ENCODE results near the gene SAMD11.

Gene SAMD11

GRCh38 chr1:905811-906599 is 17.7 kb upstream of the SAMD11 start:
- DNase-seq = no peak

DNA sequence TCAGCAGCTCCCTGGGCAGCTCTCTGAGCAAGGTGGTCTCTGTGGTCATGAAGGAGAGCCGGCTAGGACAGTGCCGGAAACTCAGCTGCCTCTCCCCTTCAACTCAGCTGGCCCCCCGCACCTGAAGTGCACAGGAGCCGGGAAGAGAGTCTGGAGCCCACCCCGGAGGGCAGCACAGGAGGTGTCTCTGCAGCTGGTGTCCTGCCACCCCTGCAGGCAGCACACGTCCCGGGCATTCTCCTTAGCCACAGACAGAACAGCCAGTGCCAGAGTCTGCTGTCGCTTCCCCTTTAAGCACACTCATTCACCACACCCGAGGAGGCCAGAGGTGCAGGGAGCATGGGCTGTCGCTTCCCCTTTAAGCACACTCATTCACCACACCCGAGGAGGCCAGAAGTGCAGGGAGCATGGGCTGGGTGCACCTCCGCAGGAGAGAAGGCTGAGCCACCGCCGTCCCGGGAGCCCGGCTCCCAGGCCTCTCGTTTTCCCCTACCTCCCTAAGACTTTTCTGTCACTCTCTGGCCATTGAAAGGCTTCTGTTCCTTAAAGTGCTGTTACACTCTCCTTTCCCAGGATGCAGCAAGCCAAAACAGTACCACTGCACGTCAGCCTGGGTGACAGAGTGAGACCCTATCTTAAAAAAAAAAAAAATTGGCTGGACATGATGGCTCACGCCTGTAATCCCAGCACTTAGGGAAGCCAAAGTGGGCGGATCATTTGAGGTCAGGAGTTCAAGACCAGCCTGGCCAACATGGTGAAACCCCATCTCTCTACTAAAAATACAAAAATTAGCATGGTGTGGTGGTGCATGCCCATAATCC is 16.9 kb upstream of the SAMD11 start:
- no peak for DNase-seq

DNA sequence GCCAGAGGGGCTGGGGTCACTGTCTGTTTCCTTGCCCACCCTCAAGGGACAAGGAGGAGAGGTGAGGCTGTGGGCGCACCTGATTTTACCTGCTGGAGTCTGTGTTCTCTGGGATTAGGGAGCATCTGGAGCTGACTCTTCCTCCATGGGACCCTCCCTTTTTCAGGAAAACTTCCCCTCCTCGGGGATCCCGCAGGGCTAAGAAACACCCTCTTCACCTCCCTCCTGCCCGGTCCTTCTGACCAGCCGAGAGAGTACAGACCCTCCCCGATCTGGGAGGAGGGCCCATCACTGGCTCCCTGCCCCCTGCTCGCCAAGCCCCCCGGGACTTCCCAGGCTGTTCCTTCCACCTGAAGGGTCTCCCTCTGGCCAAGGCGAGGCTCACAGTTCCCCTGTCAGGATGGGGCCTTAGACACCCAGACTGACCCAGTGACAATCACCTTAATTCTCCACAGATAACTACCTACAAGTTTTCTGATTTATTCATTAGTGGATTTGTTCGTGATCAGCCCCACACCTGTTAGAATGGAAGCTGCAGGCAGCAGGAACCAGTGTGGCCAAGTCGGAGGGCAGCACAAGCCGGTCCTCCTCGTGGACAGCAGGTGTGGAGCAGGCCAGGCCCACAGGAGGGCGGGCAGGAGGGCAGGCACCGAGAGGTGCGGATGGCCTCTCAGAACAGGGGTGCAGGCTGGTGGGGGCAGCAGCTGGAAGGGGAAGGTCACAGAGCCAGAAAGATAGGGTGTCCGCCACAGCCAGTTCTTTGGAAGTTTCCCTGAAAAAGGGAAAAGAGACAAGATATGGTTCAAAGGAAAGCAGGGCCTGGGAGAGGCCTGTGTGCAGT is 15.9 kb upstream of the SAMD11 start:
- DNase-seq = no peak

DNA sequence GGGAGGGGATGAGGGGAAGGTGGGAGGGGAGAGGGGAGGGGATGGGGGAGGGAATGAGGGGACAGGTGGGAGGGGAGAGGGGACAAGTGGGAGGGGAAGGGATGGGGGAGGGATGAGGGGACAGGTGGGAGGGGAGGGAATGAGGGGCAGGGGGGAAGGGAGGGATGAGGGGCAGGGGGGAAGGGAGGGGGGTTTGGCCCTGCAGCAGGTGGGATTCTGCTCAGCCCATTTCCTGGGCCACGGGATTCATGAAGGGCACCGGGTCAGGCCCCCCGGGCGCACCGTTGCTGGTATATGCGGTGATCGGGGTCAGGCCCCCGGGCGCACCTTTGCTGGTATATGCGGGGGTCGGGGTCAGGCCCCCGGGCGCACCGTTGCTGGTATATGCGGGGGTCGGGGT is 15.1 kb upstream of the SAMD11 start:
- DNase-seq = no peak

DNA sequence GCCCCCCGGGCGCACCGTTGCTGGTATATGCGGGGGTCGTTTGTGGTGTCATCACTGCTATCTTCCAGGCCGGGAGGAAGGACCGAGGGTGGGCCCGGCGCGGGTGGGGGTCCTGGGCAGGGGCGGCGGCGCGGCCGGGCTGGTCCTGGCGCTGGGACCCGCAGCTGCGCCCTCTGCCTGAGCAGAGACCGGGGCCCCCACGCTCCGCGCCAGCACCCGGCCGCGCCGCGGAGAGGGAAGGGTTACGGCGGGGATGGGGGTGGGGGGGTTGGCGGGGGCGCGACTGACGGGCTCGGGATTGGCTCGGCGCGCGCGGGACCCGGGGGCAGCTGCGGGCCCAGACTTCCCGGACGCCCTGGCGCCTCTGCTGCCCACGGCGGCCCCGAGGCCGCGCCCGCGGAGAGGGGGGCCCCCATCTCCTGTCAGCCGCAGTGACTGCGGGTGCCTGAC is 13.8 kb upstream of the SAMD11 start:
- no peak for DNase-seq

- DNase-seq = peak; percentile 53
These were observed 13.3 kb upstream of the SAMD11 start for GRCh38 chr1:910311-910880.

DNA sequence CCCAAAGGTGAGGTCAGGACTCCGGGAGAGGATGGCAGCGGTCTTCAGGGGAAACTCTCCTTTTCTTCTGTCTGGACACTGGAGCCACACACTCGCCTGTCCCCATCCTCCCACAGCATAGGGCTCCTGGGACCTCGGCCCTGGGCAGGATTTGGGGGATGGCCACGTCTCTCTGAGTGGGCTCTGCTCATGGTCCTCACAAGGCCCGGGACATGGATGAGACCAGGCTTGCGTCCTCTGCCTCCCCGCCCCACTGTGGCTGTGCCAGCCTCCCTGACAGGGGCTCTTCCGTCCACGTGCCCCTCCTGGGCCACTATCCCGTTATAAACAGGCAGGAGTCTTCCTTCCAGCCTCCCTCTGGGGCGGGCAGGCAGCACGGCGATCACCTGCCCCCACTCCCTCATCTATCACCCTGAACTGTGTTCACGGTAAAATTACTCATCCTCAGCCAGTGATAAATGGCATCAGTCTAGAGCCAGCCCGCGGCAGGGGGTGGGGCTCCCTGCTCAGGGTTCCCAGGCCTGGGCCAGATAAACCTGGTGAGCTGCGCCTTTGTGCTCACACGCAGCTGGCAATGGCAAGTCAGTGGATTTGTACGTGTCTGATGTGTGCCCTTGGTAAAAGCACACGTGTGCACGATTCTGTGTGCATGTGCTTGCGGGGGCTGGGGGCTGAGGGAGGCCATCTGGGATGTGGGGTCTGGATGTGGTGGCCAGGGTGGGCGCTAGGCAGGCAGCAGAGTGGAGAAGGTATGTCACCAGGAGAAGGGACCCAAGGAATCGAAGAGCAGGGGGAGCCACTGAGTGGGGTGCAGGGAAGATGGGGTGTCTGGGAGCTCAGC is 12.6 kb upstream of the SAMD11 start:
- peak; percentile 53 for DNase-seq

DNA sequence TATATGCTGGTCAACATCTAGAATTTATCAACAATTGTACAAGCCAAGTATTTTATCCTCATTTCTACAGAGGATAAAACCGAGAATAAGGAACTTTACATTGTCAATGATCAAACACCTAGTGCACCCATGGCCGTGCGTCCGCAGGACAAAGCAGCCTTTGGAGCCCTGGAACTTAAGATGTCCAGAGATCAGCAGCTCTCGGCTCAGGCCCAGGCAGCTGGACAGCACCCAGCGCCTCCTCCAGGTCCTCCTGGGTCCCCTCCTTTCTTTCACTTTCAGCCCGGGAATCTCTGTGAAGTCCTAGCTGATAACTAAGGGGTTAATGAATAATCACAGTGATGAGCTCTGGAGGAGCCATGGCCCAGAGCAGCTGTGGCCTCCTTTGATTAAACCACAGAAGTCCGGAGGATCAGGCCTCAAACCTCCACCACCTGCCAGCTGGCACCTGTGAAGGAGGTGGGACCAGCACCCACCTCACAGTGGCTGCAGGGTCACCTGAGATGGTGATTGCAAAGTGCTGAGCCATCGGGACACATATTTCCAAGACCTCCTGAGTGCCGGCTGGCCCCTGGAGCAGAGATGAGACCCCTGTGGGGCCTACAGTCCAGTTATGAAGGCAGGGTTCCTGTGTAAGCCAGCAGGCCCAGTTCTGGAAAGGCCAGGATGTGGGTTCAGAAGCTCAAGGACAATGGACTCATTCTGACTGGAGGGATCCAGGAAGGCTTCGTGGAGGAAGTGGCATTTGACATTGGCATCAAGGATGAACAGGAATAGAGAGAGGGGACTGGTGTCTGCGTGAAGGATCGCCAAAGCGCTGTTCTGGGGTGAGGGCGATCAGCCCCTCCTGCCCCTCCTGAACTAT is 11.6 kb upstream of the SAMD11 start:
- no peak for DNase-seq

DNA sequence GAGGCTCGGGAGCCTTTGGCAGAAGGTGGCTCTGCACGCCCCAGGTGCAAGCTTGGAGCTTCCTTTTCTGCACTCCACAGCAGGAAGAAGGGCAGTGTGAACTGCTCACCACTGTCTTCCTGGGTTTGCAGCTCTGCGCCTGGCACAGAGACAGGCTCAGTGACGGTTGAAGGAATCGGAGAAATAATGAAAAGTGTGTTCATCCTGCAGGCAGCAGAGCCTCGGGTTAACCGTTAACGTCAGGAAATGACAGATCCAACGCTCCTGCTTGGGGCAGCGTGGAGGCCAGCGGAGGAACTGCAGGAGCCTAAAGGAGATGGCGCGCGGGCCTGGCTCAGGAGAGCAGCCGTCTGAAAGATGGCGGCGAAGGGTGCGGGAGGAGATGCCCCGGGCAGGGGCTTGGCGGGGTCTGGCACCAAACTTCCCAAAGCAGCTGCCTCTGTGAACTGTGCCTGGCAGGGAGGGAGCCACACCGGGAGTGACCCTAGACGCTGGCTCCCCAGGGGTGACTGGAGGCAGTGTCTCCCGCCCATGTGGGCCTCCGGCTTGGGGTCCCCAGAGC is 10.9 kb upstream of the SAMD11 start:
- no peak for DNase-seq

GRCh38 chr1:913491-914130 is 10.1 kb upstream of the SAMD11 start:
- DNase-seq = no peak

- no peak for DNase-seq
These were observed 9.4 kb upstream of the SAMD11 start for GRCh38 chr1:914131-914890.

- no peak for DNase-seq
These were observed 8.8 kb upstream of the SAMD11 start for GRCh38 chr1:914891-915280.

DNA sequence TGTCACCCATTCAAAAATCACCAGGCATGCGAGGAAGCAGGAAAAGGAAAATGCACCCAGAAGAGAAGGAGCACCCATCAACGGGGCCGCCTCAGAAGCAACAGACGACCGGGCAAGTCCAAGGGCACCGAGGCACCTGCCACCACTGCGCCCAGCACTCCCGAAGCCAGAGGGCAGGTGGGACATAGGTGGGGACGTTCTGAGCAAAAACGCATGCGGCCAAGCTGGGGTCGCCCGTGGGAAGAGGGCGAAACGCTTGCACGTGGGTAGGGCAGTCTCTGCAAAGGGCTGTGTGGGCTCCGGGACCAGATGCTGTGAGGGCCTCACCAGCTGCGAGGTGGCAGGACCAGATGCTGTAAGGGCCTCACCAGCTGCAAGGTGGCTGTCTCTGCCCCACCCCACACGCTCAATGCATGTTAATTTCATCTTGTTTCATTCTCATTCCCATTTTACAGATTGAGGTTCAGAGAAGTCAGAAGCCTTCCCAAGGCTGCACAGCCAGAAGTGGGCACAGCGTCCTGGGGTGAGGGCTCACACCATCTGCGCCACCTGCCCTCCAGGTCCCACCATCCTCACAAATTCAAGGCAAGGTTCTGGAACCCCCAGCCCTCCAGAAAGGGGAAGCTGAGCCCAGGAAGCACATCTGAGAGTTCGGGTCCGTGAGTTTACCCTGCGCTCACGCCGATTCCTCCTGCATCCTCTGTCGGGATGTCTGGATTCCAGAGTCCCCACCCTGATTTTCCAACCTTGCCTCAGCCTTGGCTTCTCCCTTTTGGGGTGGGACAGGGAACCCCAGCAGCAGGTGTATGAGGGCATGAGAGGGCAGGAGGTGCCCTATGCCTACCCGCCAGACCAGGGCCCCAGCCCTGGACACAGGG is 8.2 kb upstream of the SAMD11 start:
- DNase-seq = no peak

- peak; percentile 58 for DNase-seq
These were observed 7.3 kb upstream of the SAMD11 start for GRCh38 chr1:916173-917075.

- DNase-seq = peak; percentile 61
These were observed 6.7 kb upstream of the SAMD11 start for GRCh38 chr1:917076-917459.

GRCh38 chr1:917466-918091 is 6.1 kb upstream of the SAMD11 start:
- peak; percentile 48 for DNase-seq

GRCh38 chr1:918353-918752 is 5.4 kb upstream of the SAMD11 start:
- no peak for DNase-seq
